Keratinocyte (primary cell): Measurements from ENCODE around the gene PITPNC1. TPM values are rescaled to one million over a fixed set of nuclear protein-coding genes. Genes with fewer than 3 reads are reported as not detected.
"Not testable (repeated sequence)": the region's sequence is repeated elsewhere in the genome, so short reads cannot be mapped to it uniquely, and the experiment has no call there.

Source experiments
- DNase-seq: peaks from one replicate; pipeline ENCODE4 v3.0.0-alpha.2; 2011; ENCODE audit warnings: low read depth, missing footprints, low spot score
- FAIRE-seq: peaks from 2 replicates; lab custom pipeline; 2011; peaks lifted over from hg19 to GRCh38; lab: Jason Lieb, UNC
- H2AFZ ChIP-seq: 2 replicates; pipeline ENCODE4 v1.6.0; 2012; ENCODE audit warnings: low read length, control low read depth, inconsistent platforms; ENCODE audit not compliant: control insufficient read depth
- H3K27ac ChIP-seq: 2 replicates; pipeline ENCODE4 v1.5.1; 2011; ENCODE audit warnings: low read length; ENCODE audit not compliant: control insufficient read depth, insufficient read depth
- H3K27me3 ChIP-seq: 3 replicates; pipeline ENCODE4 v1.6.0; 2011; ENCODE audit warnings: low read length; ENCODE audit not compliant: control insufficient read depth, insufficient read depth; ENCODE audit errors: extremely low read depth
- H3K36me3 ChIP-seq, 2 experiments: 2 replicates in 1 of 2; 3 replicates in 1 of 2; pipeline ENCODE4 v1.5.1; 2011; ENCODE audit warnings: low read length in 2 of 2, mild to moderate bottlenecking in 1 of 2; ENCODE audit not compliant: control insufficient read depth in 2 of 2, insufficient read depth in 2 of 2; ENCODE audit errors: extremely low read depth in 1 of 2
- H3K4me1 ChIP-seq: 3 replicates; pipeline ENCODE4 v1.5.1; 2011; ENCODE audit warnings: low read length; ENCODE audit not compliant: control insufficient read depth, insufficient read depth; ENCODE audit errors: extremely low read depth
- H3K4me2 ChIP-seq: 3 replicates; pipeline ENCODE4 v1.6.0; 2011; ENCODE audit warnings: low read depth, low read length; ENCODE audit not compliant: control insufficient read depth, insufficient read depth; ENCODE audit errors: extremely low read depth
- H3K4me3 ChIP-seq, 3 experiments: fragments of 200-600 bp in 1 of 3; sonication (generic) in 1 of 3; 2 replicates in 2 of 3; 3 replicates in 1 of 3; pipeline ENCODE4 v1.5.1; 2011 to 2016; ENCODE audit warnings: low read length in 3 of 3, mild to moderate bottlenecking in 3 of 3, control low read depth in 2 of 3, inconsistent platforms in 1 of 3, low read depth in 1 of 3, mixed read lengths in 1 of 3, mixed run types in 1 of 3, moderate library complexity in 1 of 3; ENCODE audit not compliant: control insufficient read depth in 2 of 3, insufficient read depth in 2 of 3; ENCODE audit errors: extremely low read depth in 1 of 3
- H3K79me2 ChIP-seq: 2 replicates; pipeline ENCODE4 v1.6.0; 2012; ENCODE audit warnings: low read length; ENCODE audit not compliant: control insufficient read depth, insufficient read depth
- H3K9ac ChIP-seq: 3 replicates; pipeline ENCODE4 v1.6.0; 2011; ENCODE audit warnings: low read length; ENCODE audit not compliant: control insufficient read depth, insufficient read depth; ENCODE audit errors: extremely low read depth
- H3K9me1 ChIP-seq: 3 replicates; pipeline ENCODE4 v1.6.0; 2011; ENCODE audit warnings: low read length; ENCODE audit not compliant: control insufficient read depth, insufficient read depth; ENCODE audit errors: extremely low read depth
- H3K9me3 ChIP-seq: 2 replicates; pipeline ENCODE4 v1.5.1; 2012; ENCODE audit warnings: low read depth, low read length; ENCODE audit not compliant: control insufficient read depth
- H4K20me1 ChIP-seq: 3 replicates; pipeline ENCODE4 v1.6.0; 2011; ENCODE audit warnings: low read length; ENCODE audit not compliant: control insufficient read depth, insufficient read depth; ENCODE audit errors: extremely low read depth
- EZH2 ChIP-seq: IDR thresholded peaks from one replicate; pipeline ENCODE4 v1.6.1; 2012; ENCODE audit warnings: inconsistent platforms, mild to moderate bottlenecking, low read length, moderate library complexity
- dilution Hi-C: fragments of 300-500 bp; cut with MboI; formaldehyde crosslinking; loops from one replicate; pipeline ENCODE4 v1.7.0; 2020; ENCODE audit warnings: low sequenced_read_pairs; ENCODE audit not compliant: extremely low pct_ligation_motif_present
- polyA plus RNA-seq, 5 experiments: library from polyadenylated mRNA; depleted of rRNA in 3 of 5; stranded (reverse) in 3 of 5; stranded (forward) in 1 of 5; unstranded in 1 of 5; fragments of >200 nt; gene quantifications; 1 replicate in 1 of 5; 2 replicates in 3 of 5; 3 replicates in 1 of 5; pipeline versions ENCODE4 v1.2.1 to v1.2.3, GENCODE V29; 2011 to 2012; ENCODE audit warnings: missing spikeins in 2 of 5, low read depth in 1 of 5, low replicate concordance in 1 of 5
- TF ChIP-seq, protein P1 (sequence below), 3 experiments: IDR thresholded peaks in 1 of 3; conservative IDR thresholded peaks in 1 of 3; optimal IDR thresholded peaks in 1 of 3; 2 replicates in 2 of 3; 3 replicates in 1 of 3; pipeline versions ENCODE3 to v1.5.1; 2011; ENCODE audit warnings: low read length in 3 of 3, mild to moderate bottlenecking in 3 of 3, moderate library complexity in 2 of 3, control low read depth in 1 of 3, inconsistent platforms in 1 of 3; ENCODE audit not compliant: insufficient read depth in 2 of 3; ENCODE audit errors: extremely low read depth in 1 of 3

PITPNC1 gene
- polyA plus RNA-seq, 1 donor (not counting 4 experiments of a cell fraction or from before 2014, with no cell fraction given), result 24.8 TPM

DNA sequence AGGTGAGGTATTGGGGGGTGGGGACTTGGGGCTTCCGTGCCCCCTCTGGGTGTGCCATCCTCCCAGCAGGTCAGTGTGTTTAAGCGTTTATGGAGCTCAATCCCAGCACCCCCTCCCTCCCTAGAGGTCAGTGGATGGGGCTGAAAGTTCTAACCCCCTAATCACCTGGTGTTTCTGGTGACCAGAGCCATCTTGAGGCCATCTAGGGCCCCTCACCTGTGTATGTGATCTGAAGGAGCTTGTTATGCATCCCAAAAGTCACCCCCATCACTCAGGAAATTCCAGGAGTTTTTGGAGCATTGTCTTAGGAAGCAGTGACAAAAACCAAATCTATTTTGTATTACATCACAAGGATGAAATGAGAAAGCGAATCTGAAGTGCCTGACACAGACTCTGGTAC, 272.8 kb downstream of the PITPNC1 start:
- no peak overlapping the region for H3K4me3 ChIP-seq
- H3K4me1 ChIP-seq, result peaks cover 5% of the 10 kb centered on the region
- no peaks in the 10 kb centered on the region for H3K79me2 ChIP-seq
- peaks cover 0 to 7% of the 10 kb centered on the region in 2 experiments for H3K36me3 ChIP-seq
- no peak overlapping the region for H3K4me2 ChIP-seq
- H3K9ac ChIP-seq, result no peak overlapping the region
- no peak for FAIRE-seq
- H3K9me1 ChIP-seq, result no peaks in the 10 kb centered on the region
- no peaks in the 10 kb centered on the region for H3K9me3 ChIP-seq
- DNase-seq, result no peak
- no peak overlapping the region for H2AFZ ChIP-seq
- no peak overlapping the region for H3K27ac ChIP-seq
- no peaks in the 10 kb centered on the region for H4K20me1 ChIP-seq
- dilution Hi-C loops, result no loop called here
- H3K27me3 ChIP-seq, result no peaks in the 10 kb centered on the region
- TF ChIP-seq, protein P1, sequence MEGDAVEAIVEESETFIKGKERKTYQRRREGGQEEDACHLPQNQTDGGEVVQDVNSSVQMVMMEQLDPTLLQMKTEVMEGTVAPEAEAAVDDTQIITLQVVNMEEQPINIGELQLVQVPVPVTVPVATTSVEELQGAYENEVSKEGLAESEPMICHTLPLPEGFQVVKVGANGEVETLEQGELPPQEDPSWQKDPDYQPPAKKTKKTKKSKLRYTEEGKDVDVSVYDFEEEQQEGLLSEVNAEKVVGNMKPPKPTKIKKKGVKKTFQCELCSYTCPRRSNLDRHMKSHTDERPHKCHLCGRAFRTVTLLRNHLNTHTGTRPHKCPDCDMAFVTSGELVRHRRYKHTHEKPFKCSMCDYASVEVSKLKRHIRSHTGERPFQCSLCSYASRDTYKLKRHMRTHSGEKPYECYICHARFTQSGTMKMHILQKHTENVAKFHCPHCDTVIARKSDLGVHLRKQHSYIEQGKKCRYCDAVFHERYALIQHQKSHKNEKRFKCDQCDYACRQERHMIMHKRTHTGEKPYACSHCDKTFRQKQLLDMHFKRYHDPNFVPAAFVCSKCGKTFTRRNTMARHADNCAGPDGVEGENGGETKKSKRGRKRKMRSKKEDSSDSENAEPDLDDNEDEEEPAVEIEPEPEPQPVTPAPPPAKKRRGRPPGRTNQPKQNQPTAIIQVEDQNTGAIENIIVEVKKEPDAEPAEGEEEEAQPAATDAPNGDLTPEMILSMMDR (optimal IDR thresholded peaks at IDR 0.05 in 1 of 3, IDR thresholded peaks at IDR 0.05 in 1 of 3, conservative IDR thresholded peaks at IDR 0.05 in 1 of 3; ENCODE audit: extremely low read depth in 1 of 3, insufficient read depth in 2 of 3, low read length in 3 of 3), result no peak
- TF ChIP-seq EZH2, result no peak

DNA sequence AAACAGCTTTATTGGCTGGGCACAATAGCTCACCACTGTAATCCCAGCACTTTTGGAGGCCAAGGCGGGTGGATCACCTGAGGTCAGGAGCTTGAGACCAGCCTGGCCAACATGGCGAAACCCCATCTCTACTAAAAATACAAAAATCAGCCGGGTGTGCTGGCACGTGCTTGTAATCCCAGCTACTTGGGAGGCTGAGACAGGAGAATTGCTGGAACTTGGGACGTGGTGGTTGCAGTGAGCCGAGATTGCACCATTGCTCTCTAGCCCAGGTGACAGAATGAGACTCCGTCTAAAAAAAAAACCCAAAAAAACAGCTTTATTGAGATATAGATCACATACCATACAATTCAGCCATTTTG, 274.1 kb downstream of the PITPNC1 start:
- dilution Hi-C loops, H3K4me2 ChIP-seq, H2AFZ ChIP-seq, H3K27me3 ChIP-seq, H3K79me2 ChIP-seq, H3K9me1 ChIP-seq, H3K9me3 ChIP-seq, H4K20me1 ChIP-seq, H3K4me1 ChIP-seq, H3K27ac ChIP-seq, FAIRE-seq, DNase-seq, H3K9ac ChIP-seq, H3K4me3 ChIP-seq: not testable (repeated sequence)
- H3K36me3 ChIP-seq, result peaks cover 0 to 10% of the 10 kb centered on the region in 2 experiments

DNA sequence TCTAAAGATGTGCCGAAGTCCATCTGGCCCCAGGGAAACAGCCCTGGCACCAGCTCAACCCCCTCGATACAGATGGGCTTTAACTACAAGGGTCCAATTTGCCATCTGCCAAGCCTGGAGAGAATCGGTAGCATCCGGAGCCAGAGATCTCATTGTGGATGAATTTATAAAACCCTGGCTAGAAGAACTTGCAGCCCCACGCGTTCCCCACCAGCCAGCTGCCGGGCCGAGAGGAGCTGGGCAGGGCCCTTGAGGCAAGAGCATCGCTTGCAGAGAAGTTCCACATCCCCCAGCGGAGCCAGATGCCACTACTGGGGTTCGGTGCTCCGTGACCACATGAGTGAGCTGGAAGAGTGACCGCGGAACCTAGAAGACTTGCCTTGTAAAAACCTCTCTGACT, 275.4 kb downstream of the PITPNC1 start:
- Histone ChIP-seq H3K9me3 (no peaks in the 10 kb centered on the region), H3K27me3 (no peaks in the 10 kb centered on the region), H3K9ac (no peak overlapping the region), H2AFZ (no peak overlapping the region), H3K36me3 (peaks cover 0 to 10% of the 10 kb centered on the region in 2 experiments), H3K9me1 (no peaks in the 10 kb centered on the region), H4K20me1 (no peaks in the 10 kb centered on the region), H3K79me2 (no peaks in the 10 kb centered on the region), H3K4me3 (no peak overlapping the region), H3K27ac (no peak overlapping the region), H3K4me2 (no peak overlapping the region), H3K4me1 (peaks cover 5% of the 10 kb centered on the region)
- TF ChIP-seq, protein P1 (optimal IDR thresholded peaks at IDR 0.05 in 1 of 3, IDR thresholded peaks at IDR 0.05 in 1 of 3, conservative IDR thresholded peaks at IDR 0.05 in 1 of 3; ENCODE audit: extremely low read depth in 1 of 3, insufficient read depth in 2 of 3, low read length in 3 of 3), result no peak
- TF ChIP-seq EZH2, result no peak
- FAIRE-seq (no peak), DNase-seq (no peak)
- dilution Hi-C loops, result no loop called here
